COLO668 (cell line): ENCODE results near the gene FBRSL1.

Experiments
- DNase-seq: peaks from one replicate; lab custom pipeline; 2025; ENCODE audit not compliant: unreplicated experiment; lab: John Stamatoyannopoulos, UW

FBRSL1 gene

DNA sequence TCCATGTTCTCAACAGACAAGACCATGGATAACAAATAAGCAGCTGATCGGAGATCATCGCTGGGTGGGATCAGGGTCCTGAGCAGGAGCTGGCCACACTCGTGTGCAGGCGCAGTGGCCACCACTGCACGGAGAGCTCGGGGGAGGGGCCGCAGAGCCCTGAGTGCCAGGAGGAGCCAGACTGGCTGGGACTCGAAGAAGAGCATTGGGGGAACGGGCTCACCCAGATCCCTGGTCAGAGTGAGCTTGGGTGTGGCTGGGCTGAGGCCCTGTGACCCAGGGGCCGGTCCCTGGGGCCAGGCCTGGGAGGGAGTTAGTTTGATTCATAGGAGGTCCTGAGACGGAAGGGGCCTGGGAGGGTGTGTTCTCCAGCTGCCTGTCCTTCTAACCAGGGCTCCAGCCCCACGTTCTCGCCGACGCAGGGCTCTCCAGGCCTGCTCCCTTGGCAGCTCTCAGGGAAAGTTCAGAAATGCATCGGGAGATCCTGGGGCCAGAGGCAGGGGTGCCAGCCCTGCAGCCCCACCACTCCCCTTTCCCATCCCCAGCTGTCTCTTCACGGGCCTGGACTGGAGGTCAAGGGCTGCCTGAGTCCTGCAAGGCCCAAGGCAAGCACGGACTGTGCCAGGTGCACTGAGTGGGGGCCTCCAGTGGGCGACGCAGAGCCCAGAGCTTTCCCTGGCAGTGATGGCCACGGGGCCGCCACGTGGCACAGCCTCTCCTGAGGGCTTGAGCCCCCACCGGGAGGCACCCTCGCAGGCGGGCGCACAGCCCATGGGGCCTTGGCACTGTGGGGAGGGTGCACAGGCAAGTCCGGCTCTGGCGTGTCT, 48.1 kb downstream of the FBRSL1 start:
- no peak for DNase-seq

GRCh38 chr12:132538663-132538990, 48.7 kb downstream of the FBRSL1 start:
- no peak for DNase-seq

DNA sequence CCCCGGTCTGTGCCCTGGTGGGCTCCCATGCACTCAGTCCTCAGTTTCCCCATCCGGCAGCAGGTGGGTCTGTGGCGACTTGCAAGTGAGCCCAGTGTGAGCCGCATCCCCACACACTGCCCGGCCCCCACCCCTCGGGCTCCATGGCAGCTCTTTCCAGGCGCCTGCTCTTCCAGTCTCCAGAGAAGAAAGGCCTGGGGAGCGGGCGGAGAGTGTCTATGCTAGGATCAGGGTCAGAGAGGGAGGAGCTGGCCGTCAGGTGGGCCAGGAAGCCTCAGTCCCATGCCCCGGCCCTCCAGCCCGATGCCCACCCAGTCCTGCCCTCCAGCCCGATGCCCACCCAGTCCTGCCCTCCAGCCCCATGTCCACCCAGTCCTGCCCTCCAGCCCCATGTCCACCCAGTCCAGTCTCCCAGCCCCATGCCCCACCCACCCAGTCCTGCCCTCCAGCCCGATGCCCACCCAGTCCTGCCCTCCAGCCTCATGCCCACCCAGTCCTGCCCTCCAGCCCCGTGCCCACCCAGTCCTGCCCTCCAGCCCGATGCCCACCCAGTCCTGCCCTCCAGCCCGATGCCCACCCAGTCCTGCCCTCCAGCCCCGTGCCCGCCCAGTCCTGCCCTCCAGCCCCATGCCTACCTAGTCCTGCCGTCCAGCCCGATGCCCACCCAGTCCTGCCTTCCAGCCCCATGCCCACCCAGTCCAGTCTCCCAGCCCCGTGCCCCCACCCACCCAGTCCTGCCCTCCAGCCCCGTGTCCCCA, 49.2 kb downstream of the FBRSL1 start:
- no peak for DNase-seq

GRCh38 chr12:132540436-132540835, 50.5 kb downstream of the FBRSL1 start:
- no peak for DNase-seq

- no peak for DNase-seq
These were observed 51.2 kb downstream of the FBRSL1 start for GRCh38 chr12:132541200-132541599.

- DNase-seq, result no peak
These were observed 52.0 kb downstream of the FBRSL1 start for GRCh38 chr12:132541996-132542395.

DNA sequence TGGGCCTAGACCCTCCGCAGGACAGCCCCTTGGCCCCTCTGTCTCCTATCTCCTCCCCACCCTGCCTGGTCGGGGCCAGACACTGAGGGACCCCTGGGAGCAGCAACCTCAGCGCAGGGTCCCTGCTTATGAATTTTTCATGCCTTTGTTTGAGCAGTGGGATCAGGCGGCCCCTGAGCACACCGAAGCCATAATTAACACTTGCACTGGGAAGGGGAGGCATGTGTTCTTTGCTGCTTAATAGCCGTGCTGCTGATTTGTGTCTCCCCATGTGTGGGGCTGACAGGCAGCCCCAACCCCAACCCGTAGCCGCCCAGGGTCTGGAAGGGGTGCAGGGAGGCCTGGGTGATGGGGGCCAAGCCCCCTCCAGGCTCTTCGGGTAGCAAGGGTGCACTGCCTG, 52.7 kb downstream of the FBRSL1 start:
- DNase-seq, result no peak

GRCh38 chr12:132543298-132544079, 53.5 kb downstream of the FBRSL1 start:
- DNase-seq, result no peak

GRCh38 chr12:132544080-132544397, 54.1 kb downstream of the FBRSL1 start:
- DNase-seq, result no peak

GRCh38 chr12:132544498-132544897, 54.5 kb downstream of the FBRSL1 start:
- no peak for DNase-seq

DNA sequence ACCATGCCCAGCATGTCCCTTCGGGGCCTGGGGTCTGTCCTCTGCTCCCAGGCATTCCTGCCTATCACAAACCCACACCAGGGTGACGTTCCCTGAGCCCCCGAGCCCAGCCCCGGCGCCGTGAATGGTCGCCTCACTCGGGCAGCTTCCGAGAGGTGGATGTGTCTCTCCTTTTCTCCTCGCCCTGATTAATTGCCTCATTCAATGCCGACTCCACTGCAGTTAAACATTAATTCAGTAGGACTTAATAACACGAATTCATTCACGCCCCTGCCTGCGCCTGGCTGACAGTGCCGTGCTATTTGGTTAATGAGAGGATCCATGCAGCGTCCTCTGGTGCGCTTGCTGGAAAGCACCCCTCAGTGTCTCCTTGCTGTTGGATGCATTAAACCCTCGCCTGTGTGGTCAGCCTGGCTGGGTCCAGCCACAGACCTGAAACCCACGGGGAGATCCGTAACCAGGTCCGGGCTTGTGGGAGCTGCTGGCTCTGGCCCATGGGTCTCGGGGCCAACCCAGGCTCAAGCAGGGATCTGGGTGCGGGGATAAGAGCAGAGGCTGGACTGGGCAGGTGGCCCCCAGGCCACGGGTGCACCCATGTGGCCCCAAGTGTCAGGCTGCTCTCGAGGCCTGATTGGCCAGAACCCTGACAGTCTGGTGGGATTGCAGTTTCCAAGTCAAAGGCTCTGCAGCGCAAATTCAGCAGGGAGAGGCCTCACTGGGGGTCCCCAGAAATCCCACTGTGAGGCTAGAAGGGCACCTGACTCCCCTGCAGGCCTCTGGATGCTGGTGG, 55.4 kb downstream of the FBRSL1 start:
- DNase-seq, result no peak

DNA sequence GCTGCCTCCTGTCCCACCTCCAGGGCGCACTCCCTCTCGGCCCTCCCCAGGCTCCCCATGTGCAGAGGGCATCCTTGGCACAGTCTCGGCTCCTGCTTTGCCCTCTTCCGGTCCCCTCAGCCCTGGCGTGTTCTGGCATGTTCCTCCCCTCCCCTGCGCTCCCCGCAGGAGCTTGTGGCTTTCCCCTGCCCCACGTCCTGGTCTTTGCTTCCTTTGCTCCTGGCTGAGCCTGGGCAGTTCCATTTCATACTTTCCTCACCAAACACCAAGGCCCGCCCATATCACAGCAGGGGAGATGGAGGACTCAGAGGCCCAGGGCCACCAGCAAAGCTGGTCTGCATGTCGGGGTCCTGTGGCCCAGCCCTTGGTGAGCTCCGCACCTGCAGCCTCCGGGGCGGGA, 56.0 kb downstream of the FBRSL1 start:
- DNase-seq, result no peak

- DNase-seq, result no peak
These were observed 56.7 kb downstream of the FBRSL1 start for GRCh38 chr12:132546647-132547046.

DNA sequence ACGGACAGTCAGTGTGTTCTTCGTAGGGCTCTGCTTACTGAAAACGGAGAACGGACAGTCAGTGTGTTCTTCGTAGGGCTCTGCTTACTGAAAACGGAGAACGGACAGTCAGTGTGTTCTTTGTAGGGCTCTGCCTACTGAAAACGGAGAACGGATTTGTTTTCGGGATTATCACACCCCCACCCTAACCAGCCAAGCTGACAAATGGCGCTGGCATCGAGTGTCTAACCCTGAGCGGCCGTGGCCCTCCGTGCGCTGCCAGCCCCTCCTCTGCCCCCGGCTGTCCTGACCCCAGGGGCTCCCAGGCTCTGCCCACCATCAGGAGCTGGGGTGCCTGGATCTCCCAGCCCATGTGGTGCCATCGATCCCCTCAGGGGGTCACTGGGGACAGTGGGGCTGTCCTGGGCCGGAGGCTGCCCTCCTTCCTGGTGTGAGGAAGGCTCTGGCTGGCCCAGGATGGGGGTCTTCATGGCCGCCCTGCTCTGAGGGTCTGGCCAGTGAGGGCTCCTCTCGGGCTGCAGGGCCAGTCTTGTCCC, 57.3 kb downstream of the FBRSL1 start:
- DNase-seq, result no peak

- DNase-seq, result no peak
These were observed 58.6 kb downstream of the FBRSL1 start for GRCh38 chr12:132548430-132549058.

GRCh38 chr12:132549059-132549458, 59.1 kb downstream of the FBRSL1 start:
- DNase-seq, result no peak

DNA sequence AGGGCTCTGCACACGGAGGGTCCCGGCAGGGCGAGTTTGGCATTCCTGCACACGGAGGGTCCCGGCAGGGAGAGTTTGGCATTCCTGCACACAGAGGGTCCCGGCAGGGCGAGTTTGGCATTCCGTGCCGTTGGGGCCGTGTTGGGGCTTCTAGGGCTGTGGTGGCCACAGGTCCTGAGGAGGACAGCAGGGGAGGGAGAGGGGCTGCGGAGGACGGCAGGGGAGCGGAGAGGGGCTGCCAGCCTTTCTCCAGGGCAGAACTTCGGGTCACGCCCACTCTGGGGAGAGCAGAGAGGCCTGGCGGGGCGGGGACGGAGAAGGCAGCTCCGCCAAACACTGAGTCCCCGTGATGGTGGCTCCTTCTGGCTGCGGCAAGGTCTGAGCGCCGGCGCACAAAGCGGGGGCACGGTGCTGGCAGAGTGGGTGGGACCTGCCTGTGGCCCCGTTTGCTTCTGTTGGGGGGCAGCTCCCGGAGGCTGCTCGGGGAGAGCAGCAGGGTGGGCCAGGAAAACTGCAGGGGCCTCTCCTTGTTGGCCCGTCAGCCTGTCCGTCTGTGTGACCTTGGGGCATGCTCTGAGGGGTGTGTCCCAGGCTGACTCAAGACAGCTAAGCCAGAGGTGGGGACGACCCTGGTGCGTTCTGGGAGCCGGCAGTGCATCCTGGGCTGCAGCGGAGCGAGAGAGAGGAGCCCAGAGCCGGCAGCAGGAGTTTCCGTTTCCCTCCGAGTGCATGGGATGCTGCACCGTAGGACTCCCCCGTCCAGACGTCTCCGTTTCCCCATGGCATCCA, 60.3 kb downstream of the FBRSL1 start:
- DNase-seq, result no peak

DNA sequence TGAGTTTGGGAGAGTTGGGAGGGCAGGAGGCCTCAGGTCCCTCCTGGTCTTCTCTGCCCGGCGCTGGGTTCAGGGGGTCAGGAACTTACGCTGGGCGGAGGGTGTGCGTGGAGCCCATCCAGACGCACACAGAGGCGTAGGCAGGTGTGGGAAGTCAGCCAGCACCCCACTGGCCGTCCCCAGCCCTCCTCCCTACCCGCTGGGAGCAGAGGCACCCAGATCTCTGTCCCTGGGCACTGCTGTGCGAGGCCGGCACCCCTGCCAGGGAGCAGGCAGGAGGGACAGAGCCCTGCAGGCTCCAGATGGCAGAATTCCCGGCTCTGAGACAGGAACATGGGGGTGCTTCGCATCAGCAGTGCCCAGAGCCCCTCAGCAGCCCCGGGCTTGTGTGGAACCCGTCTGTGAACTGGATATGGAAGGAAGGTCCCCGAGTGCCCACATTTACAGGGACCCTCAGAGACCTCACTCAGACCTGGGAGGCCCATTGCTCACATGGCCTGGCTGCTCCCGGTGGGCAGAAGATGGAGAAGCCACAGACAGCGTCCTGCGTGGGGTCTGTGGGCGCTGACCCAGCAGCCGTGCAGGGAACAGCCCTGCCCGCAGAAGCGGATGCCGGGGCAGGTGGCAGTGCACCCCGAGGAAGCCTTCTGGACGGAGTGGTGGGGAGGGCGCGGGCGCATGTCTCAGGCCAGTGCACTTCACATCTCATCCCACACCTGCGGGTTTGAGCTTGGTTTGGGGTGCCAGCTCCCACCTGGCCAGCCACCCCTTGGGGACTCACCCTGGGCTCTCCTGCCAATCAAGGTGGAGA, 61.1 kb downstream of the FBRSL1 start:
- DNase-seq, result no peak

DNA sequence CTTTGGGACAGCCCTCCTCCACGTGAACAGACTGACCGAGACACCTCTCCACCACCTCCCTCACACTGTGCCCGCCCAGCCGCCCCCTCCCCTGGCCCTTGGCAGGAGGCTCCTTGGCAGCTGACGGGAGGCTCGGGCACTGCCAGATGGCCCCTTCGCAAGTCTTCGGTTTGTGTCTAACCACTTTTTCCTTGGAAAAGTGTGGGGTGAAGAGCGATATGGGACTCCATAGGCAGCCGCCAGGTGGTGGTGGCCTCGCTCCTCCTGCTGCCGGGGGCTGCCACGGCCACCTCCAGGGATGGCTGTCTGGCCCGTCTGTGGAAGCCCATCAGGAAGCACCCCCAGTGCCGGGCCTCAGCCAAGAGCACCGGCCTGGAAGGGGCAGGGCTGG, 61.7 kb downstream of the FBRSL1 start:
- no peak for DNase-seq
